CD14-positive monocyte (primary cell): Measurements from ENCODE around the gene VAV2. TPM values are rescaled to one million over a fixed set of nuclear protein-coding genes. Genes with fewer than 3 reads are reported as not detected.

Source experiments
- DNase-seq, 3 donors: peaks; one replicate each; pipeline ENCODE4 v3.0.0-alpha.2; 2011 to 2022
- H2AFZ ChIP-seq: 2 replicates; pipeline ENCODE4 v1.6.0; 2012; ENCODE audit warnings: mild to moderate bottlenecking, low read depth, low read length, inconsistent platforms; ENCODE audit not compliant: insufficient read depth, poor library complexity, severe bottlenecking
- H3K27ac ChIP-seq, 2 donors: 1 replicate in 1 of 2; 2 replicates in 1 of 2; pipeline ENCODE4 v1.5.1; 2012 to 2013; ENCODE audit warnings: low read length in 2 of 2, control low read depth in 1 of 2, inconsistent platforms in 1 of 2, low read depth in 1 of 2, mild to moderate bottlenecking in 1 of 2
- H3K27me3 ChIP-seq, 2 donors: one replicate each; pipeline versions ENCODE4 v1.6.0 to v1.6.1; 2011 to 2013; ENCODE audit warnings: low read length in 2 of 2; ENCODE audit not compliant: control insufficient read depth in 2 of 2, insufficient read depth in 2 of 2
- H3K36me3 ChIP-seq, 2 donors: replicated peaks in 1 of 2; 1 replicate in 1 of 2; 2 replicates in 1 of 2; pipeline versions ENCODE4 v1.5.1 to v1.6.1; 2012 to 2013; ENCODE audit warnings: low read length in 2 of 2, control low read depth in 1 of 2, inconsistent platforms in 1 of 2, mild to moderate bottlenecking in 1 of 2; ENCODE audit not compliant: insufficient read depth in 2 of 2, control insufficient read depth in 1 of 2
- H3K4me1 ChIP-seq, 2 donors: 1 replicate in 1 of 2; 2 replicates in 1 of 2; pipeline versions ENCODE4 v1.5.1 to v1.6.1; 2012 to 2013; ENCODE audit warnings: low read length in 2 of 2, control low read depth in 1 of 2, inconsistent platforms in 1 of 2, mild to moderate bottlenecking in 1 of 2, moderate library complexity in 1 of 2; ENCODE audit not compliant: insufficient read depth in 2 of 2, control insufficient read depth in 1 of 2
- H3K4me2 ChIP-seq: replicated peaks from 2 replicates; pipeline ENCODE3; 2012; ENCODE audit warnings: low read length, moderate library complexity, mild to moderate bottlenecking; ENCODE audit not compliant: poor library complexity, severe bottlenecking; ENCODE audit errors: extremely low read depth
- H3K4me3 ChIP-seq, 3 experiments: fragments of 200-600 bp in 1 of 3; sonication (generic) in 1 of 3; replicated peaks in 1 of 3; 1 replicate in 2 of 3; 2 replicates in 1 of 3; pipeline ENCODE4 v1.5.1; 2011 to 2013; ENCODE audit warnings: low read length in 3 of 3, mild to moderate bottlenecking in 3 of 3, control low read depth in 2 of 3, low read depth in 2 of 3, inconsistent platforms in 1 of 3, moderate library complexity in 1 of 3
- H3K79me2 ChIP-seq: 2 replicates; pipeline ENCODE4 v1.6.0; 2012; ENCODE audit warnings: mild to moderate bottlenecking, control low read depth, inconsistent platforms, low read length, moderate library complexity; ENCODE audit not compliant: insufficient read depth
- H3K9ac ChIP-seq: 2 replicates; pipeline ENCODE4 v1.6.0; 2017; ENCODE audit warnings: low read length, mild to moderate bottlenecking; ENCODE audit not compliant: insufficient read depth, poor library complexity, severe bottlenecking
- H3K9me3 ChIP-seq, 2 donors: replicated peaks in 1 of 2; 1 replicate in 1 of 2; 2 replicates in 1 of 2; pipeline versions ENCODE4 v1.5.1 to v1.6.1; 2012 to 2013; ENCODE audit warnings: low read length in 2 of 2, control low read depth in 1 of 2; ENCODE audit not compliant: control insufficient read depth in 1 of 2, insufficient read depth in 1 of 2
- H4K20me1 ChIP-seq: 2 replicates; pipeline ENCODE4 v1.6.0; 2012; ENCODE audit warnings: mild to moderate bottlenecking, low read length, control low read depth, moderate library complexity; ENCODE audit not compliant: insufficient read depth
- H3K27ac Mint-ChIP-seq, 7 donors: one replicate each; pipeline ENCODE4 v1.8.0; 2020; ENCODE audit warnings: mild to moderate bottlenecking in 7 of 7, mixed read lengths in 7 of 7, moderate library complexity in 6 of 7, inconsistent platforms in 2 of 7
- H3K27me3 Mint-ChIP-seq, 3 donors: one replicate each; pipeline ENCODE4 v1.8.0; 2021 to 2022; ENCODE audit warnings: low read depth in 3 of 3, mild to moderate bottlenecking in 3 of 3, mixed read lengths in 3 of 3, moderate library complexity in 3 of 3, inconsistent platforms in 1 of 3
- H3K36me3 Mint-ChIP-seq, 2 donors: one replicate each; pipeline ENCODE4 v1.8.0; 2020; ENCODE audit warnings: mixed read lengths in 2 of 2, inconsistent platforms in 1 of 2, mild to moderate bottlenecking in 1 of 2
- H3K4me1 Mint-ChIP-seq: one replicate; pipeline ENCODE4 v1.8.0; 2020; ENCODE audit warnings: mild to moderate bottlenecking, mixed read lengths
- H3K4me3 Mint-ChIP-seq, 2 donors: one replicate each; pipeline ENCODE4 v1.8.0; 2020; ENCODE audit warnings: mild to moderate bottlenecking in 2 of 2, mixed read lengths in 2 of 2, moderate library complexity in 1 of 2
- H3K9me3 Mint-ChIP-seq, 7 donors: one replicate each; pipeline ENCODE4 v1.8.0; 2020 to 2022; ENCODE audit warnings: mixed read lengths in 7 of 7, mild to moderate bottlenecking in 6 of 7, moderate library complexity in 6 of 7, inconsistent platforms in 2 of 7
- WGBS: methylation state at CpG from one replicate; pipeline ENCODE4 v1.1.5; 2013; ENCODE audit warnings: missing lambda C conversion rate; ENCODE audit not compliant: insufficient coverage; 5-methylcytosine and 5-hydroxymethylcytosine counted together
- intact Hi-C, 2 donors: fragments of 100-400 bp; cut with micrococcal nuclease; formaldehyde crosslinking; loops; one replicate each; pipeline versions ENCODE4 v1.15.0 to v1.15.1; 2023
- polyA plus RNA-seq, 3 donors: library from polyadenylated mRNA; depleted of rRNA in 1 of 3; unstranded in 2 of 3; stranded (reverse) in 1 of 3; fragments of 300-500 nt in 2 of 3; fragments of >200 nt in 1 of 3; fragmentation: Illumina TruSeq in 2 of 3; gene quantifications; 1 replicate in 2 of 3; 2 replicates in 1 of 3; pipeline ENCODE4 v1.2.3, GENCODE V29; 2012 to 2021
- TF ChIP-seq, protein P1 (sequence below): fragments of 200-600 bp; IDR thresholded peaks from one replicate; pipeline ENCODE4 v1.8.0; 2022; ENCODE audit warnings: antibody characterized with exemption, mild to moderate bottlenecking

Gene VAV2
- polyA plus RNA-seq, 3 donors: 2.3 to 13.6 (median 2.3) TPM

DNA sequence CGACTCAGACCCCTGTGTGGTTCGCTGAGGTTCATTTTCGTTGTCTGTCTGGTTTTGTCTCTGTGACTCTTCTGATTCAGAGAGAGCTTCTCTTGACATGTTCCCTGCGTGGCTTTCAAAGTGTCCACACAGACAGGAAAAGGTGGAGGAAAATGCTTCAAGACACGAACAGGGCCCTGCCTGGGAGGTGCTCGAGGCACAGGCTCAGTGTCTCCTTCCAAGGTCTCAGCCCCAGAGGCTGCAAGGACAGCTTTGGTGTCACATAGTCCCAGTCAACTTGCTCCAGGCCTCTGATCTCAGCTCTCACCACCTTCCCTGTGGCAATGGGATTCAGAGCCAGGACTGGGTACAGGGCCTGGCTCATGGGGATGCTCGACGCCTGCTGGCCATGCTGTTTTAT, 202.3 kb downstream of the VAV2 start:
- peaks cover 3 to 13% (median 5%) of the 10 kb centered on the region in 3 donors for H3K27me3 Mint-ChIP-seq
- intact Hi-C loops: loop anchor here in 1 of 2 donors (5.0 kb wide), 1 partner anchor 308 kb away; no protein-coding TSS in a partner anchor
- no peak for DNase-seq
- H3K4me1 Mint-ChIP-seq: peaks cover 74% of the 10 kb centered on the region
- H3K9ac ChIP-seq: no peak overlapping the region
- H3K9me3 ChIP-seq: no peaks in the 10 kb centered on the region
- H3K4me3 ChIP-seq: no peak overlapping the region
- no peaks in the 10 kb centered on the region for H3K79me2 ChIP-seq
- WGBS: 42% methylated on average over 4 of the region's 8 CpGs
- H3K27me3 ChIP-seq: no peaks in the 10 kb centered on the region
- H3K9me3 Mint-ChIP-seq: peaks cover 0 to 3% (median 0%) of the 10 kb centered on the region in 7 donors
- no peaks in the 10 kb centered on the region for H4K20me1 ChIP-seq
- peaks cover 34 to 53% of the 10 kb centered on the region in 2 donors for H3K36me3 Mint-ChIP-seq
- H3K4me1 ChIP-seq: peaks cover 62 to 73% of the 10 kb centered on the region in 2 donors
- peak overlapping the region; percentile 33 for H3K4me2 ChIP-seq
- TF ChIP-seq, protein P1, sequence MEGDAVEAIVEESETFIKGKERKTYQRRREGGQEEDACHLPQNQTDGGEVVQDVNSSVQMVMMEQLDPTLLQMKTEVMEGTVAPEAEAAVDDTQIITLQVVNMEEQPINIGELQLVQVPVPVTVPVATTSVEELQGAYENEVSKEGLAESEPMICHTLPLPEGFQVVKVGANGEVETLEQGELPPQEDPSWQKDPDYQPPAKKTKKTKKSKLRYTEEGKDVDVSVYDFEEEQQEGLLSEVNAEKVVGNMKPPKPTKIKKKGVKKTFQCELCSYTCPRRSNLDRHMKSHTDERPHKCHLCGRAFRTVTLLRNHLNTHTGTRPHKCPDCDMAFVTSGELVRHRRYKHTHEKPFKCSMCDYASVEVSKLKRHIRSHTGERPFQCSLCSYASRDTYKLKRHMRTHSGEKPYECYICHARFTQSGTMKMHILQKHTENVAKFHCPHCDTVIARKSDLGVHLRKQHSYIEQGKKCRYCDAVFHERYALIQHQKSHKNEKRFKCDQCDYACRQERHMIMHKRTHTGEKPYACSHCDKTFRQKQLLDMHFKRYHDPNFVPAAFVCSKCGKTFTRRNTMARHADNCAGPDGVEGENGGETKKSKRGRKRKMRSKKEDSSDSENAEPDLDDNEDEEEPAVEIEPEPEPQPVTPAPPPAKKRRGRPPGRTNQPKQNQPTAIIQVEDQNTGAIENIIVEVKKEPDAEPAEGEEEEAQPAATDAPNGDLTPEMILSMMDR: no peak
- H2AFZ ChIP-seq: no peak overlapping the region
- H3K27ac Mint-ChIP-seq: peak overlapping the region in 1 of 7 donors; percentile 8
- no peak overlapping the region for H3K27ac ChIP-seq
- peak overlapping the region in 1 of 2 donors; percentile 51 for H3K4me3 Mint-ChIP-seq
- H3K36me3 ChIP-seq: peaks cover 5 to 21% of the 10 kb centered on the region in 2 donors

DNA sequence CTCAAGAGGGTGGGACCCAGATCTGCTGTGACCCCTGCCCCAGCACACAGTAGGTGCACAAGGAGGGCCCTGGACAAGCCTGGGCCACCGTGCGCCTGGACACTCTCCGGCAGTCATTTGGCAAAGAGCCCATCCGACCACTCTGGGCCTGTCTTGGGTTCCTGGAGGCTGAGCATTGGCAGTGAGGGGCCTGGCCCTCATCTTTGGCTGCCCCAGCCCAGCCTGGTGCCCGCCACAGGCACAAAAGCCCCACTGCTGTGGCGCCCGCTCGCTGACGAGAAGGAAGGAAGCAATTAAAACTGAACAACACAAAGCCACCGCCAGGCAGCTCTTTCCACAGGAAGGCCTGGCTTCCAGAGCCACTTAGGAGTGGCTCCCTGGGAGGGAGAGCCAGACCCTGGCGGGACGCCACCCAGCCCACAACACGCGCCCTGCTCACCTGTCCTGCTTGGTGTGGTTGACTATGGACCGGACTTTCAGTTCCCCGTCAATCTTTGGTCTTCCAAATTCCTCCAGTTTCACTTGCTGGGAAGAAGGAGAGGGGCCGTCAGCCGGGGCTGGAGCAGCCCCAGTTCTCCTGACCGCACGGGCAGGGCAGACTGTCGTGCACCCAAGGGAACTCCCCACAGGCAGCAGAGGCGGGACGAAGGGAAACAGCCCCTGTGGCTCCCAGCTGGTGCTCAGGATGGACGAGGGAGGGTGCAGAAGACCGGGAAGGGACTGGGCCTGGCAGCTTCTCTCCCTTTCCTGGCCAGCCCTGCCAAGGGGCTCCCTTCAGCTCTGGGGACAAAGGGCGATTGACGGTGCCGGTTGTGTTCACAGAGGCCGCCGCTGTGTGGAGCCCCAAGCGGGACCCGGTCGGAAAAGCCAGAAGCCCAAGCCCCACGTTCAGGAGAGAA, 203.1 kb downstream of the VAV2 start:
- no peaks in the 10 kb centered on the region for H3K27me3 ChIP-seq
- peak in 2 of 3 donors; percentile 10 to 23 for DNase-seq
- peaks cover 7 to 28% of the 10 kb centered on the region in 2 donors for H3K36me3 ChIP-seq
- Mint-ChIP-seq H3K27me3 (peaks cover 3 to 11% (median 5%) of the 10 kb centered on the region in 3 donors), H3K27ac (peak overlapping the region; percentile 8 to 80 (median 56)), H3K4me1 (peaks cover 78% of the 10 kb centered on the region), H3K9me3 (peaks cover 0 to 3% (median 0%) of the 10 kb centered on the region in 7 donors), H3K36me3 (peaks cover 34 to 53% of the 10 kb centered on the region in 2 donors), H3K4me3 (peak overlapping the region; percentile 58 to 83)
- intact Hi-C loops: no loop called here
- H3K9ac ChIP-seq: peak overlapping the region; percentile 29
- 21% methylated on average over 27 of the region's 34 CpGs for WGBS
- H4K20me1 ChIP-seq: no peaks in the 10 kb centered on the region
- no peak overlapping the region for H3K27ac ChIP-seq
- peak overlapping the region in 1 of 3 experiments; percentile 19 for H3K4me3 ChIP-seq
- peaks cover 62 to 74% of the 10 kb centered on the region in 2 donors for H3K4me1 ChIP-seq
- TF ChIP-seq, protein P1: no peak
- H3K9me3 ChIP-seq: no peaks in the 10 kb centered on the region
- peak overlapping the region; percentile 33 for H3K4me2 ChIP-seq
- H3K79me2 ChIP-seq: no peaks in the 10 kb centered on the region
- peak overlapping the region; percentile 36 for H2AFZ ChIP-seq
